GM19328 (cell line): Measurements from ENCODE around the gene MED16.
"Not testable (repeated sequence)": the region's sequence is repeated elsewhere in the genome, so short reads cannot be mapped to it uniquely, and the experiment has no call there.

ENCODE experiments used
- ATAC-seq: cut with Tn5 transposase; IDR thresholded peaks from one replicate; pipeline ENCODE4 v1.9.1; 2021; ENCODE audit warnings: mild to moderate bottlenecking, moderate library complexity; ENCODE audit not compliant: unreplicated experiment

The MED16 gene

GRCh38 chr19:831407-832369 is 61.3 kb downstream of the MED16 start:
- no peak for ATAC-seq

- ATAC-seq, result no peak
Observed at GRCh38 chr19:829129-829758, 63.7 kb downstream of the MED16 start.

- ATAC-seq, result no peak
Observed at GRCh38 chr19:827710-828321, 65.2 kb downstream of the MED16 start, which contains the start of gene AZU1. TSS of gene AZU1 (plus strand) at chr19:827837. CDS start at chr19:827847, 10 bp downstream.

- ATAC-seq, result no peak
Observed at GRCh38 chr19:827314-827709, 65.7 kb downstream of the MED16 start.

- no peak for ATAC-seq
Observed at GRCh38 chr19:825897-826644, 66.9 kb downstream of the MED16 start.

GRCh38 chr19:824885-825284 is 68.1 kb downstream of the MED16 start:
- ATAC-seq, result no peak

- no peak for ATAC-seq
Observed at GRCh38 chr19:823565-824121, 69.3 kb downstream of the MED16 start.

- no peak for ATAC-seq
Observed at GRCh38 chr19:821825-822503, 71.0 kb downstream of the MED16 start, which contains the start of gene PLPPR3. TSS of gene PLPPR3 (minus strand) at chr19:821955. CDS start at chr19:821559, 396 bp downstream.

- ATAC-seq, result no peak
Observed at GRCh38 chr19:821231-821824, 71.7 kb downstream of the MED16 start.

- not testable (repeated sequence) for ATAC-seq
Observed at GRCh38 chr19:820212-820611, 72.8 kb downstream of the MED16 start.
